Measurements from ENCODE around the gene BAMBI.

Gene BAMBI

DNA sequence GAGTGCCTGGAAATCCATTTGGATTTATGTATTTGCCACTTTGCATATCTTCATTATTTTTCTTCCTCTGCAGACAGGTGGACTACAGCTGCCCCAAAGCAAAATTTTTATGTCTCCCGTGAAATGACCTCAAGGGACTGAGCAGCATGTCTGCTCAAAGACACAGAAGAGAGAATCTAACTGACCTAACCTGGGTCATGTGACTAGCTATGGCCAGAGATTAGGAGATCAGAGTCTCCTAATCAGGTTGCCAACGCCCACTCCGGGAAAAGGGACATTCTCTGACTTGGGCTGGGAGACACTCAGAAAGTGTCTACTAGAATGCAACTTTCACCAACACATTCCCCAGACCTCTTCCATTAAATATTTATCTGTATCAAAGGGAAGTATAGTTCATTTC lies 2.5 kb upstream of the BAMBI start:
- no peak for DNase-seq (ENCODE audit: low read depth in 2 of 2, low spot score in 1 of 2)

DNA sequence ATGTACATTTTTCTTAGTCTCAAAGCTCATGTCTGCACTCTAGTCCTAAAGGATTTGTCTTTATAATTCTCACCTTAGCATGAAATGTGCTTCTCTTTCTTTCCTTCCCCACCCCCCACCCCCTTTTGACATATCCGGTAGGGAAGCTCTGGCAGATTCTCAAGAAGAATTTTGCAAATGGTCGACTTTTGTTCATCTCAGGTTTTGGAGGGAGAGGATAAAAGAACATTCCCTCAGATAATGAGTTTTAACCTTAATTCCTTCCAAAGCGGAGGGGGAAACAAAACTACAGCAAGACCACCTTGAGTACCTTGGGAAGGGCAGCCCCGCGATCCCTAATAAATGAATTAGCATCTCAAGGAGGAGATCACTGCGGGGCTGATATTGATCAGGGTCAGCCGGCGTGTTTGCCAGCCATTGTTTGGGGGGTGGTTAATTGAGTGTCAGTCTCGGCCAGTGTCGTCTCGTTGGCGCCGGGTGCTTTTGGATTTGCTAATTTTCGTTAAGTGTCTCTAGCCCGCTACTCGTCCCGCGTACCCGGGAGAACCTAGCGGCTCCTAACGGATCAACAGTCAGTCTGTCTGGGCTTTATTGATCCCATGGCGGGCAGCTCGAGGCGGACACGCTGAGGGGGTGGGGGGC lies 874 bp upstream of the BAMBI start:
- DNase-seq (ENCODE audit: low read depth in 2 of 2, low spot score in 1 of 2), result no peak

- no peak for DNase-seq (ENCODE audit: low read depth in 2 of 2, low spot score in 1 of 2)
Measured at GRCh38 chr10:28677888-28678686, 766 bp downstream of the BAMBI start.

- DNase-seq (ENCODE audit: low read depth in 2 of 2, low spot score in 1 of 2), result no peak
Measured at GRCh38 chr10:28678687-28679457, 1.6 kb downstream of the BAMBI start.

DNA sequence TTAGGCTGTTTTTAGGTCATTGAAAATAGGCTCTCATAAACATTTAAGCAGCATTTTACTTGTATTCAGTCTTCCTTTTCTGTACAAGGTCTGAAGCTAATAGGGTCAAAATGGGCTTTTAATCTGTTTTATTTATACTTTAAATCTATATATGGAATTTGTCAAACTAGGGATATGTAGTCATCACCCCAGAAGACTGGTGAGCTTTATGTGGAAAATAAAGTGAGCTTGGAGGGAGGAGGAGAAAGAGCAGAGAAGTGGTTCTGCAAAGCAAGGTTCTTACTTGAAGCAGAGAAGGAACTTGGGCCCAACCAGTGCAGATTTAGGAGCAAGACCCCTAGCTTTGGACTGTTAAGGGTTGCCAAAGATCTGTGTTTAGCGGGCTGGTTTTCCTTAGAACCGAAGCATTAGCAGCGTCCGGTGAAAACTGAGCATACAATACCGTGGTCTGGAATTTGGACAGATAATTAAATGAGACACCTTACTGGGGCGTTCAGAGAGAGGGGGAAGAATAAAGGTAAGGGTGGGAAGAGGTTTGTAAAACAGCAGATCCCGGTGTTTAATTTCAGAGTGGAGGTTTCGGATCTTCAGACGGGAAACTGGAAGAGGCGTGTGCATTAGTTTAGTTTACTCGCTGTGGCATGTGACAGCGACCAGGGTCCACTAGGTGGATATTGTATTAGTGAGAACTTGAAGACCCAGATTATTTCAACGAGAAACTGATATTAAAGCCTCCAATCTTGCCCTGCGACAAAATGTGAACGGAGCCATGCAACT lies 2.4 kb downstream of the BAMBI start:
- no peak for DNase-seq (ENCODE audit: low read depth in 2 of 2, low spot score in 1 of 2)

DNA sequence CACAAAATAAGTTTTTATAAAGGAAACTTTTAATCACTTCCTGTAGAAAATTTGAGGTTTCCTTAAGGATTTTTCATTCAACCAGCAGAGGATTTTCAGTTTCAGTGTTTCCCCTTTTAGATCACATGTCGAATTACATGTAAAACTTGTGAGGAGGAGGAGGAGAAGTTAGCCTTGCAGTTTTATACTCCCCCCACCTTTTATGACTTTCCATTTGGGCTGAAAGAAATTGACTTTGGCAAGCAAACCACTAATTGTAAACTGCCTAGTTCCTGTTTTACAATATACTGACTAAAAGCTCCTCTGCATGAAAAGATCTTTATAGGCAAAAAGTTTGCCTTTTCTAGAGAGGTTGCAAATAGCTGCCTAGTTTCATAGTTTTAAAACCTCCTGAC lies 3.0 kb downstream of the BAMBI start:
- DNase-seq (ENCODE audit: low read depth in 2 of 2, low spot score in 1 of 2), result no peak

DNA sequence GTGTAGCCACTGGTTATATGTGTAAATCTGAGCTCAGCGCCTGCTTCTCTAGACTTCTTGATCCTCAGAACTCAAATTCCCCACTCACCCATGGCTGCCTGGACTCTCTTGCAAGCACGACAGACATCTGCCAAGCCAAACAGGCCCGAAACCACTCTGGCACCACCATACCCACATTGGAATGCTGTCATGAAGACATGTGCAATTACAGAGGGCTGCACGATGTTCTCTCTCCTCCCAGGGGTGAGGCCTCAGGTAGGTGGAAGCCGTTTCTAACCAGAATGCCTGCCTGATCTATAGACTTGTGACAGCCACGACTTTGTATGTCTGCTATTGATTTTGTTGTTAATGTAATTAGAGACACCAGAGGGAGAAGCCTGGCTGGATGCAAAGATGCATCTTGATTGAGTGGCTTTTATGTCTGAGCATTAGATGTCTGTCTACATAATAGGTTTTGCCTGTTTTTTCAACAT lies 4.0 kb downstream of the BAMBI start:
- DNase-seq (ENCODE audit: low read depth in 2 of 2, low spot score in 1 of 2), result no peak

GRCh38 chr10:28681928-28682750 lies 4.8 kb downstream of the BAMBI start:
- no peak for DNase-seq (ENCODE audit: low read depth in 2 of 2, low spot score in 1 of 2)

DNA sequence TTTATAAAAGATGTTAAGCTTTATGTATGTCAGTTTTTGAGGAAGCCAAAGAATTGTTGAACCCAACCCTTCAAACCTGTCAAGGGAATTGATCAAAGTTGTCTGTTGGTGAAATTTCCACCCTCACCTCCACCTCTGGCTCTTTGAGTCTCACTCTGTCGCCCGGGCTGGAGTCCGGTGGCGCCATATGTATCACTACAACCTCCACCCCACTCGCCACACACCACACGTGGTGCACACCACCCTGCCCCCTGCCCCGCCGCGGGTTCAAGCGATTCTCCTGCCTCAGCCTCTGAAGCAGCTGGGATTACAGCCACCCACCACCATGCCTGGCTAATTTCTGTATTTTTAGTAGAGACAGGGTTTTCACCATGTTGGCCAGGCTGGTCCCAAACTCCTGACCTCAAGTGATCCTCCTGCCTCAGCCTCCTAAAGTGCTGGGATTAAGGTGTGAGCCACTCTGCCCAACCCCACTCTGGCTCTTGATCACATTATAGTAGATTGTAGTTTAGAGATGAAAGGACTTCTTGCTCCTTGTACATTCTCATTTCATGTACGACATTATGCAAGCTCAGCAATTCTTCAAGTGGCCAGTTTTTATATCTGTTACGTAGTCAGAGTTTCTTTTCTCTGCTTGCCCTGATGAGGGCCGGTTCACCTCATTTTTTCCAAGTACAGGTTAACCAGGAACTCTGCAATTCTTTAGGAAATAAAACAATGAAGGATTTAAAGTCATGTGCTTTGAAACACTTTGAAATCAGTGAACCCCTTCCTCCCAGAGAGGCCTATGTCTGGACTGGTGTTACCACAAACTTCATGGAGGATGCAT lies 7.0 kb downstream of the BAMBI start:
- DNase-seq (ENCODE audit: low read depth in 2 of 2, low spot score in 1 of 2), result no peak

GRCh38 chr10:28684986-28685580 lies 7.8 kb downstream of the BAMBI start:
- no peak for DNase-seq (ENCODE audit: low read depth in 2 of 2, low spot score in 1 of 2)

GRCh38 chr10:28685717-28686116 lies 8.4 kb downstream of the BAMBI start:
- DNase-seq (ENCODE audit: low read depth in 2 of 2, low spot score in 1 of 2), result no peak

DNA sequence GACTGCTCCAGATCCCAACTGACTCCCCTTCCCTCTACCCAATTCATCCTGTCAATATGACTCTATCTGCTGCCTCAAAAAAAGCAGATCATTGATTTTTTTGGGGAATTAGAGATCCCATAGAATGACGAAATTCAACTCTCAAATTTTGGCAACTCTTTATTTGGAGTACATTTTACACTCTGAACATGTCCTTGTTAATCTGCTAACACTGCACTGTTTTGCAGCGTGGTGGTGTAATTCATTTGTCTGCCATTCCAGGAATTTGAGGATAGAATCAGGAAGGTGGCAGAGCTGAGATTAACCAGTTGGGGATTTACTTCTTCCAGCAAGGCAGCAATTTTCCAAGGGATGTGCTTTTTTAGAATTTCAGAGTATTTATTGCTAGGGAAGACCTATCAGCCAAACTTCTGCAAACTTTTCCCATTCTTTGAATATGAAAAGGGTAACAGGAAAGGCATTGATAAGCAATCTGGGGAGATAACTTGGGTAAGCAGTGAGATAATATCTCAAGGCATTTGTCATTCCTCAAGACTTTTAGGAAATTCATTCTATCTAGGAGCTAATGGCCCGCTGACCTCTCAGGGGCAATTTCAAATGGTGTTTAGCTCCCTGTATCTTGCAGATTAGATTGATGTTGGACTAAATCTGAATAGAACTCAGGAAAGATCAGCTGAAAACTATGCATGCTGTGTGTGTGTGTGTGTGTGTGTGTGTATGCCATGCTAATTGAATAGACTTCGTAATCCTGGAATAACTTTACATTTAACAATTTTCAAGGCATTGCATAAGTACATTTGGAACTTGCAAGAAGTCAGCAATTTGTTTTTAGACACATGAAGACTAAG lies 9.7 kb downstream of the BAMBI start:
- no peak for DNase-seq (ENCODE audit: low read depth in 2 of 2, low spot score in 1 of 2)

DNA sequence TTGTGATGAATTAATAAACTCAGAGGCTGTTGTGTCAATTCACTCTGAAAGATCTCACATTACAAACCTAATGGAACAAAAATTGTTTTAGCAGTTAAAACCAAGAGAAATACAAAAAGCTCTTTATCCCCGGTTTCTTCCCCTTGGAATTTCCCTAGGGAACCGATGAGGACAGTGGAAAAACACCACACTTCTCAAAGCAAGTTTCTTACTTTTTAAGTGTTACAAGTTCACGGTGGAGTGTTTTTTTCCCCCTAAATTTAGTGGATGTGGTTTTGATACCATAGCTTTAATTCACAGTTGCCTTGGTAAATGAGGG lies 10.3 kb downstream of the BAMBI start:
- DNase-seq (ENCODE audit: low read depth in 2 of 2, low spot score in 1 of 2), result no peak

- no peak for DNase-seq (ENCODE audit: low read depth in 2 of 2, low spot score in 1 of 2)
Measured at GRCh38 chr10:28690545-28690944, 13.2 kb downstream of the BAMBI start.

GRCh38 chr10:28691187-28691694 lies 13.9 kb downstream of the BAMBI start:
- DNase-seq (ENCODE audit: low read depth in 2 of 2, low spot score in 1 of 2), result no peak

DNA sequence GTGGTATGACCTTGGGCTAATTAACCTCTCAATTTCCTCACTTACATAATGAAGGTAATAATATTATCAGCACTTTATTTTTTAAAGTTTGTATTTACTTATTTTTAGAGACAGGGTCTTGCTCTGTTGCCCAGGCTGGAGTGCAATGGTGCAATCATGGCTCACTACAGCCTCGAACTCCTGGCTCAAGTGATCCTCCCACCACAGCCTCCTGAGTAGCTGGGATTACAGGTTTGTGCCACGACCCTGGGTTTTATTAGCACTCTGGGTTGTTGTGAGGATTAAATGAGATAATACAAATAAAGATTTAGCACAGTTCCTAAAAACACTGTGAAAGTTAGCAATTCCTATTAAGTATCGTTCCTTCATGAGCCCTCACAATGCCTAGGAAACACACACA lies 14.7 kb downstream of the BAMBI start:
- no peak for DNase-seq (ENCODE audit: low read depth in 2 of 2, low spot score in 1 of 2)

GRCh38 chr10:28694530-28694929 lies 17.2 kb downstream of the BAMBI start:
- no peak for DNase-seq (ENCODE audit: low read depth in 2 of 2, low spot score in 1 of 2)

GRCh38 chr10:28698075-28698474 lies 20.8 kb downstream of the BAMBI start:
- no peak for DNase-seq (ENCODE audit: low read depth in 2 of 2, low spot score in 1 of 2)
